GM23338 (cell line): Measurements from ENCODE around the gene SIGLEC9. TPM values are rescaled to one million over a fixed set of nuclear protein-coding genes. Genes with fewer than 3 reads are reported as not detected.

Source experiments
- ATAC-seq: fragments of 200-7000 bp; cut with Tn5 transposase; 3 replicates; pipeline ENCODE4 v1.9.1; 2020
- DNase-seq: peaks from one replicate; pipeline ENCODE4 v3.0.0-alpha.2; 2015; ENCODE audit warnings: low spot score
- H2AFZ ChIP-seq: fragments of 200-600 bp; sonication (generic); 2 replicates; pipeline ENCODE4 v1.8.0; 2016; ENCODE audit warnings: antibody characterized with exemption, mild to moderate bottlenecking, moderate library complexity
- H3F3A ChIP-seq: fragments of 200-600 bp; sonication (generic); replicated peaks from 2 replicates; pipeline ENCODE4 v1.8.0; 2017; ENCODE audit warnings: antibody characterized with exemption, mixed run types, low read depth
- H3K27ac ChIP-seq: fragments of 200-600 bp; sonication (generic); 2 replicates; pipeline ENCODE4 v1.6.1; 2016; ENCODE audit warnings: low read depth
- H3K27me3 ChIP-seq: fragments of 200-600 bp; sonication (generic); 2 replicates; pipeline ENCODE4 v1.8.0; 2016; ENCODE audit warnings: mild to moderate bottlenecking, mixed run types, moderate library complexity; ENCODE audit not compliant: insufficient read depth
- H3K36me3 ChIP-seq: fragments of 200-600 bp; sonication (generic); 2 replicates; pipeline ENCODE4 v1.8.0; 2016; ENCODE audit warnings: mild to moderate bottlenecking; ENCODE audit not compliant: insufficient read depth
- H3K4me1 ChIP-seq: fragments of 200-600 bp; sonication (generic); 2 replicates; pipeline ENCODE4 v1.8.0; 2016; ENCODE audit warnings: mild to moderate bottlenecking, moderate library complexity; ENCODE audit not compliant: insufficient read depth
- H3K4me2 ChIP-seq: fragments of 200-600 bp; sonication (generic); 2 replicates; pipeline ENCODE4 v1.7.1; 2017; ENCODE audit warnings: mixed run types
- H3K4me3 ChIP-seq: fragments of 200-600 bp; sonication (generic); 2 replicates; pipeline ENCODE4 v1.6.1; 2016; ENCODE audit warnings: mixed run types
- H3K79me2 ChIP-seq: fragments of 200-600 bp; sonication (generic); replicated peaks from 2 replicates; pipeline ENCODE4 v1.8.0; 2017; ENCODE audit warnings: mild to moderate bottlenecking; ENCODE audit not compliant: insufficient read depth
- H3K9me2 ChIP-seq: fragments of 200-600 bp; sonication (generic); 2 replicates; pipeline ENCODE4 v1.8.0; 2017; ENCODE audit not compliant: insufficient read depth
- H4K20me1 ChIP-seq: fragments of 200-600 bp; sonication (generic); replicated peaks from 2 replicates; pipeline ENCODE4 v1.8.0; 2017; ENCODE audit warnings: mild to moderate bottlenecking; ENCODE audit not compliant: insufficient read depth
- H3K27ac Mint-ChIP-seq: 2 replicates; pipeline ENCODE4 v1.8.0; 2020; ENCODE audit warnings: inconsistent platforms, mild to moderate bottlenecking, moderate library complexity, mixed read lengths
- H3K27me3 Mint-ChIP-seq: 3 replicates; pipeline ENCODE4 v1.8.0; 2022; ENCODE audit warnings: low read depth, mild to moderate bottlenecking, moderate library complexity, mixed read lengths, inconsistent platforms; ENCODE audit not compliant: insufficient read depth, poor library complexity
- H3K36me3 Mint-ChIP-seq: 3 replicates; pipeline ENCODE4 v1.8.0; 2021; ENCODE audit warnings: low read depth, mild to moderate bottlenecking, inconsistent platforms, moderate library complexity, mixed read lengths
- H3K4me1 Mint-ChIP-seq: 3 replicates; pipeline ENCODE4 v1.8.0; 2020; ENCODE audit warnings: mild to moderate bottlenecking, inconsistent platforms, mixed read lengths
- H3K4me3 Mint-ChIP-seq: 3 replicates; pipeline ENCODE4 v1.8.0; 2021; ENCODE audit warnings: moderate library complexity, mild to moderate bottlenecking, inconsistent platforms, mixed read lengths
- H3K9me3 Mint-ChIP-seq: 3 replicates; pipeline ENCODE4 v1.8.0; 2020; ENCODE audit warnings: moderate library complexity, mild to moderate bottlenecking, inconsistent platforms, mixed read lengths
- CREB1 ChIP-seq: fragments of 250-450 bp; sonication (Bioruptor Pico); IDR thresholded peaks from 2 replicates; pipeline ENCODE4 v1.5.0; 2020; ENCODE audit warnings: low read depth, mild to moderate bottlenecking, moderate library complexity
- CTCF ChIP-seq, 2 experiments: fragments of 200-600 bp in 1 of 2; sonication (generic) in 1 of 2; conservative IDR thresholded peaks; 2 replicates each; pipeline versions ENCODE4 v1.5.1 to v1.6.1; 2016 to 2017; ENCODE audit warnings: antibody characterized with exemption in 2 of 2, low read depth in 2 of 2, mild to moderate bottlenecking in 2 of 2, moderate library complexity in 1 of 2
- ETS1 ChIP-seq: IDR thresholded peaks from 2 replicates; pipeline ENCODE4 v1.6.1; 2016; ENCODE audit warnings: antibody characterized with exemption
- EZH2 ChIP-seq: fragments of 200-600 bp; sonication (generic); IDR thresholded peaks from one replicate; pipeline ENCODE4 v1.8.0; 2017; ENCODE audit warnings: antibody characterized with exemption, mild to moderate bottlenecking, low read depth; ENCODE audit not compliant: unreplicated experiment
- EZH2phosphoT487 ChIP-seq: fragments of 200-600 bp; sonication (generic); IDR thresholded peaks from one replicate; pipeline ENCODE4 v1.8.1; 2018; ENCODE audit warnings: antibody characterized with exemption; ENCODE audit not compliant: unreplicated experiment
- JUNB ChIP-seq: IDR thresholded peaks from one replicate; pipeline ENCODE4 v1.6.1; 2016; ENCODE audit warnings: antibody characterized with exemption; ENCODE audit not compliant: unreplicated experiment
- NANOG ChIP-seq: IDR thresholded peaks from 2 replicates; pipeline ENCODE4 v1.6.1; 2016; ENCODE audit warnings: antibody characterized with exemption, borderline replicate concordance
- POLR2AphosphoS5 ChIP-seq: IDR thresholded peaks from 2 replicates; pipeline ENCODE4 v1.6.1; 2016; ENCODE audit warnings: antibody characterized with exemption, low read depth
- REST ChIP-seq: IDR thresholded peaks from one replicate; pipeline ENCODE4 v1.6.1; 2018; ENCODE audit warnings: antibody characterized with exemption; ENCODE audit not compliant: unreplicated experiment
- STAT1 ChIP-seq: IDR thresholded peaks from one replicate; pipeline ENCODE4 v1.6.1; 2016; ENCODE audit warnings: antibody characterized with exemption; ENCODE audit not compliant: unreplicated experiment
- ZNF114 ChIP-seq: fragments of 250-450 bp; sonication (Bioruptor Pico); IDR thresholded peaks from 2 replicates; pipeline ENCODE4 v1.5.0; 2020; ENCODE audit warnings: mild to moderate bottlenecking, moderate library complexity
- ZNF331 ChIP-seq: fragments of 250-450 bp; sonication (Bioruptor Pico); IDR thresholded peaks from 2 replicates; pipeline ENCODE4 v1.5.0; 2020; ENCODE audit warnings: low read depth, mild to moderate bottlenecking, moderate library complexity
- ZNF462 ChIP-seq: fragments of 250-450 bp; sonication (Bioruptor Pico); IDR thresholded peaks from 2 replicates; pipeline ENCODE4 v1.5.0; 2020; ENCODE audit warnings: mild to moderate bottlenecking, moderate library complexity
- polyA plus RNA-seq: library from polyadenylated mRNA; unstranded; fragments of >200 nt; fragmentation: Nextera tagmentation; extraction: Ambion mirVana; gene quantifications from 2 replicates; pipeline ENCODE4 v1.2.1, GENCODE V29; 2016
- total RNA-seq: library from RNA; depleted of rRNA; stranded (reverse); fragments of >200 nt; shearing (Covaris generic); gene quantifications from 2 replicates; pipeline ENCODE4 v1.2.3, GENCODE V29; 2014

Gene SIGLEC9
- total and polyA plus RNA-seq, 2 experiments from 2014 or later: not detected

- peaks cover 7% of the 10 kb centered on the region; the same call in 1 of the 2 replicates for H4K20me1 ChIP-seq
- H3K9me2 ChIP-seq: no peaks in the 10 kb centered on the region
- peaks cover 4% of the 10 kb centered on the region; the same call in 1 of the 2 replicates for H3K36me3 ChIP-seq
- H3K27ac Mint-ChIP-seq: no peak overlapping the region
- DNase-seq (no peak), ATAC-seq (no peak)
- peaks cover 6% of the 10 kb centered on the region; the same call in 1 of the 2 replicates for H3K79me2 ChIP-seq
- peaks cover 4% of the 10 kb centered on the region; the same call in 1 of the 3 replicates for H3K9me3 Mint-ChIP-seq
- H2AFZ ChIP-seq: no peak overlapping the region
- H3F3A ChIP-seq: peaks cover 5% of the 10 kb centered on the region; the same call in 1 of the 2 replicates
- no peaks in the 10 kb centered on the region; the same call in 1 of the 3 replicates for H3K4me1 Mint-ChIP-seq
- no peak for TF ChIP-seq CTCF (conservative IDR thresholded peaks at IDR 0.05; ENCODE audit: low read depth in 2 of 2)
- no peak for TF ChIP-seq JUNB
- no peak for TF ChIP-seq ZNF331 (CRISPR knock-in tag)
- no peak for TF ChIP-seq ZNF114 (CRISPR knock-in tag)
- TF ChIP-seq CREB1 (CRISPR knock-in tag): no peak
- TF ChIP-seq STAT1: no peak
- TF ChIP-seq REST: no peak
- TF ChIP-seq EZH2phosphoT487: no peak
- TF ChIP-seq ETS1: no peak
- TF ChIP-seq ZNF462 (CRISPR knock-in tag): no peak
- TF ChIP-seq NANOG: no peak
- TF ChIP-seq EZH2: no peak
- TF ChIP-seq POLR2AphosphoS5: no peak
- H3K27me3 Mint-ChIP-seq: peaks cover 8% of the 10 kb centered on the region
- peaks cover 20% of the 10 kb centered on the region for H3K36me3 Mint-ChIP-seq
- no peak overlapping the region for H3K4me2 ChIP-seq
- H3K4me1 ChIP-seq: peaks cover 7% of the 10 kb centered on the region; the same call in 1 of the 2 replicates
- no peak overlapping the region for H3K4me3 ChIP-seq
- H3K27me3 ChIP-seq: no peaks in the 10 kb centered on the region; the same call in 1 of the 2 replicates
- no peak overlapping the region for H3K27ac ChIP-seq
- H3K4me3 Mint-ChIP-seq: no peak overlapping the region
Measured at GRCh38 chr19:51100601-51101000, 24.1 kb upstream of the SIGLEC9 start.
